Measurements from ENCODE around the gene CCNK.

The CCNK gene

GRCh38 chr14:99556134-99556791 is 75.1 kb downstream of the CCNK start:
- DNase-seq, result no peak

- DNase-seq, result no peak
Observed at GRCh38 chr14:99559286-99559990, 78.2 kb downstream of the CCNK start.

- no peak for DNase-seq
Observed at GRCh38 chr14:99560403-99560802, 79.2 kb downstream of the CCNK start.

- peak; percentile 23 to 52 for DNase-seq
Observed at GRCh38 chr14:99560922-99561683, 79.9 kb downstream of the CCNK start.

GRCh38 chr14:99561864-99562263 is 80.7 kb downstream of the CCNK start:
- DNase-seq, result no peak

All from SHP77 (cell line).